ENCODE results near the gene RNF141.
A peak's percentile ranks its signal among the peaks of the same experiment; 100 is the strongest.

DNA sequence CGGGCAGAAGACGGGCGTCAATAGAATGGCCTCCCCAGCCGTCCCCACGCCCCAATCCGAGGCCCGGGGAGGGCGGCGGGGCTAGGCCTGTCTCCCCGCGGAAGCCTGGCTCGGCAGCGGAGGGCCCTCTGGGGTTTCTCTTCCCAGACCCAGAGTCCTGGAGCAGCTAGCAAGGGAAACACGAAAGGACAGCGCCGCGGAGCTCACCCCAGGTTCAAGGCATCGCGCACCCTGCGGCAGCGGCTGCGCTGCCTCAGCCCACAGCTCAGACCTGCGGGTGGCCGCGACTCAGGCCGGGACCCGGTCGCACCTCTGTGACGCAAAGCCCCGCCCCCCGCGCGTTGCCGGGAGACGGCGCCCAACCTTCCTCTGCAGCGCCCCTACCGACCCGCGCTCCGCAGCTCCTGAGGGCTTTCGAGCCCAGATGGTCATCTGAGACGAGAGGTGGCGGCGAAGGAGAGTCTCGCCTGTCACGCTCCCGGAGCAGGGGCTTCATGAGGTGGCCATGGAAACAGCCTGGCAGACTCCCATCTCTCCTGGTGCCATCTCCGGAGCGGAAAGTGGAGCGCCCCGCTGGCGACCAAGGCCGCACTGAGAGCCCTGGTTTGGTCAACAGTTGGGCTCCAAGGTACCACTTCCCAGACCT lies at the start of gene RNF141:
- TF ChIP-seq EZH2 (IDR thresholded peaks at IDR 0.05; ENCODE audit: low read length, missing control alignments), result no peak
- TF ChIP-seq, protein P1, sequence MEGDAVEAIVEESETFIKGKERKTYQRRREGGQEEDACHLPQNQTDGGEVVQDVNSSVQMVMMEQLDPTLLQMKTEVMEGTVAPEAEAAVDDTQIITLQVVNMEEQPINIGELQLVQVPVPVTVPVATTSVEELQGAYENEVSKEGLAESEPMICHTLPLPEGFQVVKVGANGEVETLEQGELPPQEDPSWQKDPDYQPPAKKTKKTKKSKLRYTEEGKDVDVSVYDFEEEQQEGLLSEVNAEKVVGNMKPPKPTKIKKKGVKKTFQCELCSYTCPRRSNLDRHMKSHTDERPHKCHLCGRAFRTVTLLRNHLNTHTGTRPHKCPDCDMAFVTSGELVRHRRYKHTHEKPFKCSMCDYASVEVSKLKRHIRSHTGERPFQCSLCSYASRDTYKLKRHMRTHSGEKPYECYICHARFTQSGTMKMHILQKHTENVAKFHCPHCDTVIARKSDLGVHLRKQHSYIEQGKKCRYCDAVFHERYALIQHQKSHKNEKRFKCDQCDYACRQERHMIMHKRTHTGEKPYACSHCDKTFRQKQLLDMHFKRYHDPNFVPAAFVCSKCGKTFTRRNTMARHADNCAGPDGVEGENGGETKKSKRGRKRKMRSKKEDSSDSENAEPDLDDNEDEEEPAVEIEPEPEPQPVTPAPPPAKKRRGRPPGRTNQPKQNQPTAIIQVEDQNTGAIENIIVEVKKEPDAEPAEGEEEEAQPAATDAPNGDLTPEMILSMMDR (conservative IDR thresholded peaks at IDR 0.05 in 1 of 2, IDR thresholded peaks at IDR 0.05 in 1 of 2; ENCODE audit: low read depth in 1 of 2, low read length in 2 of 2), result peak; percentile 60 to 76

Measured in fibroblast of lung (primary cell).